Astrocyte (in vitro differentiated cells and primary cell): ENCODE results near the gene DPM3.

Experiments
- CTCF ChIP-seq: IDR thresholded peaks from 2 replicates; pipeline ENCODE4 v1.5.1; 2011; ENCODE audit warnings: low read depth, mild to moderate bottlenecking, inconsistent platforms, low read length, moderate library complexity; ENCODE audit not compliant: insufficient read depth
- EZH2 ChIP-seq: IDR thresholded peaks from 2 replicates; pipeline ENCODE4 v1.6.1; 2012; ENCODE audit warnings: mild to moderate bottlenecking, low read length, inconsistent platforms; ENCODE audit not compliant: insufficient read depth

DNA sequence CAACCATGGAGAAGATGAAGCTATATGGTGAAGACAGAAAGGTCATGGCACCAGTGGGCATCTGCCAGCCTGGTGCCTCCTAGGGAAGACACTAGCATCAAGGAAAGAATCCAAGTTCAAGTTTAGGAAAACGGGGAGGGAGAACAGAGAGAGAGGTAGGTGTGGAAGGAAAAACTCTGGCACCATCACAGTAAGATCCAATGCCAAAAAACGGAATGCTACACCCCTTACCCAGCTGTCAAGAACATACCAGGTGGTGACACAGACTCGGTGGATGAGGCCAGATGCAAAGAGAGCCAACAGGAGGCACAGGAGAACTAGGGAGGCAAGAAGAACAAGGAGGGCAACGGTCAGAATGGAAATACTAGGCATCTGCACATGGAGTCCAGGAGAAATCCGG, 29.2 kb upstream of the DPM3 start:
- TF ChIP-seq CTCF (no peak), EZH2 (no peak)
